ENCODE results near the gene MOSPD3. TPM values are rescaled to one million over a fixed set of nuclear protein-coding genes. Genes with fewer than 3 reads are reported as not detected.

MOSPD3 gene, protein sequence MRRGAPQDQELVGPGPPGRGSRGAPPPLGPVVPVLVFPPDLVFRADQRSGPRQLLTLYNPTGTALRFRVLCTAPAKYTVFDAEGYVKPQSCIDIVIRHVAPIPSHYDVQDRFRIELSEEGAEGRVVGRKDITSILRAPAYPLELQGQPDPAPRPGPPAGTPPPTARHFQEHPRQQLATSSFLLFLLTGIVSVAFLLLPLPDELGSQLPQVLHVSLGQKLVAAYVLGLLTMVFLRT
- polyA plus RNA-seq (26.5 and 27.9 TPM in 2 replicates), polyA minus RNA-seq (14.4 and 19.1 TPM in 2 replicates)

DNA sequence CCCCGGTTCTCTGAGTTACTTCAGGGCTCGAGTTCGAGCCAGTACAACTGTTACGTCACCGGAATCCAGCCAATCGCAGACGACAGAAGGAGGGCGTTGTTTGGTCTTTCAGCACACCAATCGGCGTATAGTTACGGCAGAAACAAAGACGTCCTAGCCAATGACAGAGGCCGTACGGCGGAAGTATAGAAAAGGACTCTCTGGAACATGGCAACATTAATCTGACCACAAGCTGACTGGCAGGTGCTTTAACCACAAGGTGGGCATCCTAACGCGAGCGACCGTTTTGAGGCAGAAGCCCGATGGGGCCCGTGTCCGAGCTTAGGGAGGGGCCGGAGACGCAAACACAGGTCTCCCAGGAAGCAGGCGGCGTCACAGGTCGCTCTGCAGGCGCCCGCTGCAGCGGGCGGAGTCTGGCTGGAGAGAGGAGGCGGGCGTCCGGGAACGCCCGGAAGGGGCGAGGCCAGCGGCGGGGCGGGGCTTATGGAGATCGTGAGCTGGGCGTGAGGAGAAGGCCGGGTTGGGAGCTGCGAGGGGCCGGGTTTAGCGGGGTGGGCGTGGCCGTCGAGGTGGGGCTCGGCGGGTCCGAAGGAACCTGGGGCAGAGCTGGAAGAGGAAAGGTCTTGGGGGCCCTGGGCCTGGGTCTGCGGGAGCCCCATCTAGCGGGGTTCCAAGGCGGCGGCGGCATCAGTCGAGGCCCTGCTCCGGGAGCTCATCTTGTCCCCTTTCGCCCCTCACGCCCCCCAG is at the start of gene MOSPD3:
Gene MOSPD3 (plus strand): TSS at position 558 of the 747 bp plus-strand sequence. CDS start 252 bp downstream, outside the sequence.
- Histone ChIP-seq H3K36me3 (ENCODE audit: insufficient read depth, low read length) (no peaks in the 10 kb centered on the region), H3K4me2 (ENCODE audit: low read length) (peak within 1 kb of the TSS; percentile 72), H2AFZ (ENCODE audit: low read depth, low read length) (peak within 1 kb of the TSS; percentile 79), H3F3A (ENCODE audit: insufficient read depth, low read length, poor library complexity, severe bottlenecking) (no peaks in the 10 kb centered on the region), H4K20me1 (ENCODE audit: insufficient read depth) (no peaks in the 10 kb centered on the region), H3K9me3 (ENCODE audit: low read length) (no peaks in the 10 kb centered on the region), H3K4me3 (ENCODE audit: low read length) (peak within 1 kb of the TSS; percentile 96), H3K27ac (ENCODE audit: low read length) (peak within 1 kb of the TSS; percentile 95), H3K79me2 (replicated peaks; ENCODE audit: insufficient read depth, low read length) (peaks cover 4% of the 10 kb centered on the region), H3K9me2 (ENCODE audit: insufficient read depth, low read length) (no peaks in the 10 kb centered on the region), H3K27me3 (ENCODE audit: insufficient read depth, low read depth, low read length) (no peaks in the 10 kb centered on the region), H3K9ac (ENCODE audit: low read length) (peak within 1 kb of the TSS; percentile 89)
- TF ChIP-seq EP300 (conservative IDR thresholded peaks at IDR 0.05; ENCODE audit: poor library complexity, severe bottlenecking) (peak; percentile 71), TAF1 (IDR thresholded peaks at IDR 0.05; ENCODE audit: low read depth) (peak; percentile 56), RAD21 (conservative IDR thresholded peaks at IDR 0.05) (peak; percentile 16), MXI1 (conservative IDR thresholded peaks at IDR 0.05; ENCODE audit: poor library complexity, severe bottlenecking) (peak; percentile 76), POLR2AphosphoS5 (IDR thresholded peaks at IDR 0.05) (peak; percentile 67), EZH2 (IDR thresholded peaks at IDR 0.05; ENCODE audit: borderline replicate concordance, insufficient read depth, low read length, poor library complexity, severe bottlenecking) (no peak), SMC3 (conservative IDR thresholded peaks at IDR 0.05; ENCODE audit: poor library complexity) (peak; percentile 24)
- TF ChIP-seq, protein P1, sequence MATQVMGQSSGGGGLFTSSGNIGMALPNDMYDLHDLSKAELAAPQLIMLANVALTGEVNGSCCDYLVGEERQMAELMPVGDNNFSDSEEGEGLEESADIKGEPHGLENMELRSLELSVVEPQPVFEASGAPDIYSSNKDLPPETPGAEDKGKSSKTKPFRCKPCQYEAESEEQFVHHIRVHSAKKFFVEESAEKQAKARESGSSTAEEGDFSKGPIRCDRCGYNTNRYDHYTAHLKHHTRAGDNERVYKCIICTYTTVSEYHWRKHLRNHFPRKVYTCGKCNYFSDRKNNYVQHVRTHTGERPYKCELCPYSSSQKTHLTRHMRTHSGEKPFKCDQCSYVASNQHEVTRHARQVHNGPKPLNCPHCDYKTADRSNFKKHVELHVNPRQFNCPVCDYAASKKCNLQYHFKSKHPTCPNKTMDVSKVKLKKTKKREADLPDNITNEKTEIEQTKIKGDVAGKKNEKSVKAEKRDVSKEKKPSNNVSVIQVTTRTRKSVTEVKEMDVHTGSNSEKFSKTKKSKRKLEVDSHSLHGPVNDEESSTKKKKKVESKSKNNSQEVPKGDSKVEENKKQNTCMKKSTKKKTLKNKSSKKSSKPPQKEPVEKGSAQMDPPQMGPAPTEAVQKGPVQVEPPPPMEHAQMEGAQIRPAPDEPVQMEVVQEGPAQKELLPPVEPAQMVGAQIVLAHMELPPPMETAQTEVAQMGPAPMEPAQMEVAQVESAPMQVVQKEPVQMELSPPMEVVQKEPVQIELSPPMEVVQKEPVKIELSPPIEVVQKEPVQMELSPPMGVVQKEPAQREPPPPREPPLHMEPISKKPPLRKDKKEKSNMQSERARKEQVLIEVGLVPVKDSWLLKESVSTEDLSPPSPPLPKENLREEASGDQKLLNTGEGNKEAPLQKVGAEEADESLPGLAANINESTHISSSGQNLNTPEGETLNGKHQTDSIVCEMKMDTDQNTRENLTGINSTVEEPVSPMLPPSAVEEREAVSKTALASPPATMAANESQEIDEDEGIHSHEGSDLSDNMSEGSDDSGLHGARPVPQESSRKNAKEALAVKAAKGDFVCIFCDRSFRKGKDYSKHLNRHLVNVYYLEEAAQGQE (IDR thresholded peaks at IDR 0.05; ENCODE audit: borderline replicate concordance) = peak; percentile 42
- TF ChIP-seq, protein P2, sequence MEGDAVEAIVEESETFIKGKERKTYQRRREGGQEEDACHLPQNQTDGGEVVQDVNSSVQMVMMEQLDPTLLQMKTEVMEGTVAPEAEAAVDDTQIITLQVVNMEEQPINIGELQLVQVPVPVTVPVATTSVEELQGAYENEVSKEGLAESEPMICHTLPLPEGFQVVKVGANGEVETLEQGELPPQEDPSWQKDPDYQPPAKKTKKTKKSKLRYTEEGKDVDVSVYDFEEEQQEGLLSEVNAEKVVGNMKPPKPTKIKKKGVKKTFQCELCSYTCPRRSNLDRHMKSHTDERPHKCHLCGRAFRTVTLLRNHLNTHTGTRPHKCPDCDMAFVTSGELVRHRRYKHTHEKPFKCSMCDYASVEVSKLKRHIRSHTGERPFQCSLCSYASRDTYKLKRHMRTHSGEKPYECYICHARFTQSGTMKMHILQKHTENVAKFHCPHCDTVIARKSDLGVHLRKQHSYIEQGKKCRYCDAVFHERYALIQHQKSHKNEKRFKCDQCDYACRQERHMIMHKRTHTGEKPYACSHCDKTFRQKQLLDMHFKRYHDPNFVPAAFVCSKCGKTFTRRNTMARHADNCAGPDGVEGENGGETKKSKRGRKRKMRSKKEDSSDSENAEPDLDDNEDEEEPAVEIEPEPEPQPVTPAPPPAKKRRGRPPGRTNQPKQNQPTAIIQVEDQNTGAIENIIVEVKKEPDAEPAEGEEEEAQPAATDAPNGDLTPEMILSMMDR (IDR thresholded peaks at IDR 0.05; ENCODE audit: poor library complexity, severe bottlenecking) = no peak

DNA sequence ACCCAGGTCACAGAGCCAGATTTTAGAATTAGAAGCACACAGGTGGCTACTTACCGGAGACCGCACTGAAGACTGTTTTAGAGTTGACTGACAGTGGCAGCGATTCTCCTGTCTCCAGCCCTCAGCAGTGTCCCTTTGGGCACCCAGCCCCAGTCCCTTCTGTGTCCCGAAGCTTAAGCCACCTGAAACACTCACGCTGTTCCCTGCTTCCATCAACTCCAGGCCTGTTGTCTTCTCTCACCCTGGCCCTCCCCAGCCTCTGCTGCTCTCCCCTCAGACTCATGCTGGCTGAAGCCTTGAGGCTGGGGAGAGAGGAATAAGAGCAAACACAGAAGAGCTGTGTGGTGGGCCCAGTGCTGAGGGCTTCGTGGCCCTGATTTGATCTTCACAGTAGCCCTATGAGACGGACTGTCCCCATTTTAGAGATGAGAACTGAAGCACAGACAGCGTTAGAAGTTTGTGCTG is 49.2 kb upstream of the MOSPD3 start:
- Histone ChIP-seq H3K4me2 (ENCODE audit: low read length) (no peak overlapping the region), H3K4me3 (ENCODE audit: low read length) (no peak overlapping the region), H4K20me1 (ENCODE audit: insufficient read depth) (no peaks in the 10 kb centered on the region), H3K36me3 (ENCODE audit: insufficient read depth, low read length) (no peaks in the 10 kb centered on the region), H3K9me3 (ENCODE audit: low read length) (no peaks in the 10 kb centered on the region), H2AFZ (ENCODE audit: low read depth, low read length) (no peak overlapping the region), H3K27me3 (ENCODE audit: insufficient read depth, low read depth, low read length) (no peaks in the 10 kb centered on the region), H3K9ac (ENCODE audit: low read length) (no peak overlapping the region), H3F3A (ENCODE audit: insufficient read depth, low read length, poor library complexity, severe bottlenecking) (no peaks in the 10 kb centered on the region), H3K27ac (ENCODE audit: low read length) (no peak overlapping the region), H3K9me2 (ENCODE audit: insufficient read depth, low read length) (no peaks in the 10 kb centered on the region), H3K79me2 (replicated peaks; ENCODE audit: insufficient read depth, low read length) (no peaks in the 10 kb centered on the region)
- TF ChIP-seq RAD21 (conservative IDR thresholded peaks at IDR 0.05) (no peak), SMC3 (conservative IDR thresholded peaks at IDR 0.05; ENCODE audit: poor library complexity) (no peak), EP300 (conservative IDR thresholded peaks at IDR 0.05; ENCODE audit: poor library complexity, severe bottlenecking) (no peak), POLR2AphosphoS5 (IDR thresholded peaks at IDR 0.05) (no peak), EZH2 (IDR thresholded peaks at IDR 0.05; ENCODE audit: borderline replicate concordance, insufficient read depth, low read length, poor library complexity, severe bottlenecking) (no peak), MXI1 (conservative IDR thresholded peaks at IDR 0.05; ENCODE audit: poor library complexity, severe bottlenecking) (no peak), TAF1 (IDR thresholded peaks at IDR 0.05; ENCODE audit: low read depth) (no peak)
- TF ChIP-seq, protein P2 (IDR thresholded peaks at IDR 0.05; ENCODE audit: poor library complexity, severe bottlenecking) = no peak
- TF ChIP-seq, protein P1 (IDR thresholded peaks at IDR 0.05; ENCODE audit: borderline replicate concordance) = no peak
